Mononuclear cell (primary cell): ENCODE measurements around the gene REEP5. TPM values are rescaled to one million over a fixed set of nuclear protein-coding genes. Genes with fewer than 3 reads are reported as not detected.
A peak's percentile ranks its signal among the peaks of the same experiment; 100 is the strongest.

ENCODE experiments used
- H3K27me3 ChIP-seq: 2 replicates; pipeline ENCODE4 v1.6.0; 2011; ENCODE audit warnings: low read length, control low read depth; ENCODE audit not compliant: insufficient read depth
- H3K4me1 ChIP-seq: 2 replicates; pipeline ENCODE4 v1.5.1; 2011; ENCODE audit warnings: mild to moderate bottlenecking, low read length, control low read depth; ENCODE audit not compliant: insufficient read depth
- H3K4me3 ChIP-seq: 2 replicates; pipeline ENCODE4 v1.5.1; 2011; ENCODE audit warnings: mild to moderate bottlenecking, low read length, moderate library complexity
- H3K9me3 ChIP-seq: 2 replicates; pipeline ENCODE4 v1.5.1; 2011; ENCODE audit warnings: low read depth, mild to moderate bottlenecking, control low read depth, low read length
- total RNA-seq: library from RNA; depleted of rRNA; stranded (reverse); fragments of >200 nt; gene quantifications from one replicate; pipeline ENCODE4 v1.2.3, GENCODE V29; 2012

REEP5 gene
- total RNA-seq, 1 donor, result 13.1 TPM

GRCh38 chr5:112948458-112948857, 26.4 kb upstream of the REEP5 start:
- H3K27me3 ChIP-seq, result peaks cover 5% of the 10 kb centered on the region
- no peak overlapping the region for H3K4me3 ChIP-seq
- no peaks in the 10 kb centered on the region for H3K4me1 ChIP-seq
- no peaks in the 10 kb centered on the region for H3K9me3 ChIP-seq

- H3K9me3 ChIP-seq, result no peaks in the 10 kb centered on the region
- peaks cover 8% of the 10 kb centered on the region for H3K27me3 ChIP-seq
- no peak overlapping the region for H3K4me3 ChIP-seq
- H3K4me1 ChIP-seq, result no peaks in the 10 kb centered on the region
These were observed 18.6 kb upstream of the REEP5 start for GRCh38 chr5:112940670-112941069.

GRCh38 chr5:112938286-112938685, 16.3 kb upstream of the REEP5 start:
- Histone ChIP-seq H3K4me3 (no peak overlapping the region), H3K4me1 (peaks cover 8% of the 10 kb centered on the region), H3K27me3 (peaks cover 5% of the 10 kb centered on the region), H3K9me3 (no peaks in the 10 kb centered on the region)

GRCh38 chr5:112935675-112936074, 13.6 kb upstream of the REEP5 start:
- no peaks in the 10 kb centered on the region for H3K27me3 ChIP-seq
- H3K4me3 ChIP-seq, result no peak overlapping the region
- H3K9me3 ChIP-seq, result no peaks in the 10 kb centered on the region
- peaks cover 17% of the 10 kb centered on the region for H3K4me1 ChIP-seq

GRCh38 chr5:112934366-112934663, 12.3 kb upstream of the REEP5 start:
- Histone ChIP-seq H3K27me3 (no peaks in the 10 kb centered on the region), H3K4me3 (no peak overlapping the region), H3K4me1 (peaks cover 30% of the 10 kb centered on the region), H3K9me3 (no peaks in the 10 kb centered on the region)

GRCh38 chr5:112933651-112934365, 11.8 kb upstream of the REEP5 start:
- H3K4me1 ChIP-seq, result peaks cover 35% of the 10 kb centered on the region
- H3K4me3 ChIP-seq, result no peak overlapping the region
- H3K9me3 ChIP-seq, result no peaks in the 10 kb centered on the region
- H3K27me3 ChIP-seq, result no peaks in the 10 kb centered on the region

- no peak overlapping the region for H3K4me3 ChIP-seq
- H3K4me1 ChIP-seq, result peaks cover 42% of the 10 kb centered on the region
- H3K9me3 ChIP-seq, result no peaks in the 10 kb centered on the region
- no peaks in the 10 kb centered on the region for H3K27me3 ChIP-seq
These were observed 11.1 kb upstream of the REEP5 start for GRCh38 chr5:112933105-112933504.

- H3K27me3 ChIP-seq, result no peaks in the 10 kb centered on the region
- H3K4me3 ChIP-seq, result no peak overlapping the region
- H3K9me3 ChIP-seq, result no peaks in the 10 kb centered on the region
- H3K4me1 ChIP-seq, result peaks cover 56% of the 10 kb centered on the region
These were observed 9.4 kb upstream of the REEP5 start for GRCh38 chr5:112931473-112931872.

GRCh38 chr5:112930082-112930344, 8.0 kb upstream of the REEP5 start:
- no peaks in the 10 kb centered on the region for H3K9me3 ChIP-seq
- peaks cover 63% of the 10 kb centered on the region for H3K4me1 ChIP-seq
- no peaks in the 10 kb centered on the region for H3K27me3 ChIP-seq
- no peak overlapping the region for H3K4me3 ChIP-seq

GRCh38 chr5:112929336-112930081, 7.5 kb upstream of the REEP5 start:
- peaks cover 67% of the 10 kb centered on the region for H3K4me1 ChIP-seq
- H3K27me3 ChIP-seq, result no peaks in the 10 kb centered on the region
- no peaks in the 10 kb centered on the region for H3K9me3 ChIP-seq
- no peak overlapping the region for H3K4me3 ChIP-seq

- Histone ChIP-seq H3K9me3 (no peaks in the 10 kb centered on the region), H3K4me3 (no peak overlapping the region), H3K4me1 (peaks cover 78% of the 10 kb centered on the region), H3K27me3 (no peaks in the 10 kb centered on the region)
These were observed 2.0 kb upstream of the REEP5 start for GRCh38 chr5:112923988-112924387.

GRCh38 chr5:112923148-112923917, 1.3 kb upstream of the REEP5 start:
- peaks cover 77% of the 10 kb centered on the region for H3K4me1 ChIP-seq

GRCh38 chr5:112921026-112921832, 798 bp downstream of the REEP5 start:
- Histone ChIP-seq H3K4me1 (peaks cover 76% of the 10 kb centered on the region), H3K27me3 (no peaks in the 10 kb centered on the region), H3K4me3 (peak overlapping the region; percentile 94), H3K9me3 (no peaks in the 10 kb centered on the region)

More at GRCh38 chr5:112923148-112923917, 1.3 kb upstream of the REEP5 start:
- Histone ChIP-seq H3K9me3 (no peaks in the 10 kb centered on the region), H3K4me3 (peak overlapping the region; percentile 1), H3K27me3 (no peaks in the 10 kb centered on the region)

- Histone ChIP-seq H3K27me3 (no peaks in the 10 kb centered on the region), H3K4me3 (no peak overlapping the region), H3K4me1 (peaks cover 73% of the 10 kb centered on the region), H3K9me3 (no peaks in the 10 kb centered on the region)
These were observed 2.1 kb downstream of the REEP5 start for GRCh38 chr5:112919972-112920371.

- H3K4me3 ChIP-seq, result no peak overlapping the region
- H3K9me3 ChIP-seq, result no peaks in the 10 kb centered on the region
- no peaks in the 10 kb centered on the region for H3K27me3 ChIP-seq
- peaks cover 62% of the 10 kb centered on the region for H3K4me1 ChIP-seq
These were observed 3.3 kb downstream of the REEP5 start for GRCh38 chr5:112918679-112919078.
